Astrocyte of the spinal cord (primary cell): ENCODE results near the gene MAP1LC3C.
A peak's percentile ranks its signal among the peaks of the same experiment; 100 is the strongest.

Experiments
- DNase-seq: peaks from one replicate; pipeline ENCODE4 v3.0.0; 2011; ENCODE audit warnings: low read depth, low spot score
- H3K4me3 ChIP-seq: 2 replicates; pipeline ENCODE4 v1.5.1; 2011; ENCODE audit warnings: low read depth, mild to moderate bottlenecking, low read length, moderate library complexity
- CTCF ChIP-seq: IDR thresholded peaks from 2 replicates; pipeline ENCODE4 v1.5.1; 2012; ENCODE audit warnings: low read depth, mild to moderate bottlenecking, low read length, inconsistent platforms
- in situ Hi-C: cut with HindIII; loops from 2 replicates; pipeline ENCODE4 v1.10.0; 2017; ENCODE audit warnings: low sequenced_read_pairs

MAP1LC3C gene

GRCh38 chr1:242019018-242019417 lies 20.1 kb upstream of the MAP1LC3C start:
- no peak overlapping the region for H3K4me3 ChIP-seq
- no peak for TF ChIP-seq CTCF
- DNase-seq = no peak
- in situ Hi-C loops = no loop called here

GRCh38 chr1:242017580-242018233 lies 18.8 kb upstream of the MAP1LC3C start:
- DNase-seq = peak; percentile 32
- peak; percentile 75 for TF ChIP-seq CTCF
- H3K4me3 ChIP-seq = no peak overlapping the region
- in situ Hi-C loops = no loop called here

GRCh38 chr1:242016479-242016878 lies 17.6 kb upstream of the MAP1LC3C start:
- in situ Hi-C loops = no loop called here
- H3K4me3 ChIP-seq = no peak overlapping the region
- no peak for DNase-seq
- TF ChIP-seq CTCF = no peak

GRCh38 chr1:242011894-242012660 lies 13.2 kb upstream of the MAP1LC3C start:
- no peak for TF ChIP-seq CTCF
- in situ Hi-C loops = no loop called here
- no peak overlapping the region for H3K4me3 ChIP-seq
- peak; percentile 29 for DNase-seq

- in situ Hi-C loops = no loop called here
- TF ChIP-seq CTCF = no peak
- DNase-seq = no peak
Observed at GRCh38 chr1:242008826-242009495, 10.1 kb upstream of the MAP1LC3C start.

GRCh38 chr1:242006976-242007375 lies 8.1 kb upstream of the MAP1LC3C start:
- no peak for DNase-seq
- in situ Hi-C loops = no loop called here
- no peak for TF ChIP-seq CTCF
- no peak overlapping the region for H3K4me3 ChIP-seq

More at GRCh38 chr1:242008826-242009495, 10.1 kb upstream of the MAP1LC3C start:
- no peak overlapping the region for H3K4me3 ChIP-seq
